ENCODE results near the gene TMEM178B. TPM values are rescaled to one million over a fixed set of nuclear protein-coding genes. Genes with fewer than 3 reads are reported as not detected.

TMEM178B gene
- total RNA-seq, 2 donors from 2014 or later: 0.92 to 0.95 TPM

DNA sequence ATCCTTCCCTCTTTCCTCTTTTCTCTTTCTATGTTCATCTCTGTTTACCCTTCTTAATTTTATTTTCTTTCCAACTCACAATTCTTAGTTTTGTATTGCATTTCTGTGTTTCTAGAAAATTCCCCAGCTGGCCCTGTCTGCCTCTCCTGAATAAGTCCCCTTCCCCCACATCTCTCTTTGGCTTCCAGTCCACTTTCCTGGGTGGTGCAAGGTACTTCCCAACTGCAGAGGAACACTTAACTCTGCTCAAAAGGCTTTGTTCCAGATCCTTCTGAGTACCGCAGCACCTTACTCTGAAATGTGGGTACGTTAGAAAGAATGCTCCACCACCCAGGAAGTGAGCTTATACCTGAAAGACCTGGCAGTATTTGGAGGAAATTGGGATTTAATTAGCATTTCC lies 227.0 kb downstream of the TMEM178B start:
- no peak overlapping the region for H3K4me3 ChIP-seq
- no peaks in the 10 kb centered on the region for H3K27me3 ChIP-seq (replicated peaks; ENCODE audit: insufficient read depth)
- H3K36me3 ChIP-seq: no peaks in the 10 kb centered on the region
- no peak overlapping the region for H3K27ac ChIP-seq
- H3K4me1 ChIP-seq (ENCODE audit: control insufficient read depth in 1 of 2, low read depth in 2 of 2): no peaks in the 10 kb centered on the region
- TF ChIP-seq, protein P1, sequence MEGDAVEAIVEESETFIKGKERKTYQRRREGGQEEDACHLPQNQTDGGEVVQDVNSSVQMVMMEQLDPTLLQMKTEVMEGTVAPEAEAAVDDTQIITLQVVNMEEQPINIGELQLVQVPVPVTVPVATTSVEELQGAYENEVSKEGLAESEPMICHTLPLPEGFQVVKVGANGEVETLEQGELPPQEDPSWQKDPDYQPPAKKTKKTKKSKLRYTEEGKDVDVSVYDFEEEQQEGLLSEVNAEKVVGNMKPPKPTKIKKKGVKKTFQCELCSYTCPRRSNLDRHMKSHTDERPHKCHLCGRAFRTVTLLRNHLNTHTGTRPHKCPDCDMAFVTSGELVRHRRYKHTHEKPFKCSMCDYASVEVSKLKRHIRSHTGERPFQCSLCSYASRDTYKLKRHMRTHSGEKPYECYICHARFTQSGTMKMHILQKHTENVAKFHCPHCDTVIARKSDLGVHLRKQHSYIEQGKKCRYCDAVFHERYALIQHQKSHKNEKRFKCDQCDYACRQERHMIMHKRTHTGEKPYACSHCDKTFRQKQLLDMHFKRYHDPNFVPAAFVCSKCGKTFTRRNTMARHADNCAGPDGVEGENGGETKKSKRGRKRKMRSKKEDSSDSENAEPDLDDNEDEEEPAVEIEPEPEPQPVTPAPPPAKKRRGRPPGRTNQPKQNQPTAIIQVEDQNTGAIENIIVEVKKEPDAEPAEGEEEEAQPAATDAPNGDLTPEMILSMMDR (IDR thresholded peaks at IDR 0.05): no peak
- H3K9me3 ChIP-seq: no peaks in the 10 kb centered on the region
- no peak for DNase-seq (ENCODE audit: low spot score)
- no peak for ATAC-seq (ENCODE audit: insufficient number of reproducible peaks, low FRiP score, low read depth)

DNA sequence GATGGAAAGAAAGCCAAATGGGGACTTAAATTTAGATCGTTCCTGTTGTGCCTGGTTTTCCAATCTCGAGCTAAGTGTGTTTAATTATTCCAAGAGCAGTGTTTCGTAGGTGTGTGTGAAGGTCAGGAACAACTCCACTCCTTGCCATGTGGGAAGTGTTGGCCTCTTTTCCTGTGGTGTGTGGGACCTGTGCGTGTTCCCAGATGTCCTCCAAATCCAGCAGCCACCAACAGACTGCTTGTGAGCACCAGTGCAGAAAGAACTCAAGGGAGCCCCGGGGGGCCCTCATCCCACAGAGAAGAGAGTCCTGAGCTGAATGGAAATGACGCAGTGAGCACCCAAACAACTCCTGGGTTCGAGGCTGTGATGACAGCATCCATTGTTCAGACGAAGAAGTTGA lies 227.7 kb downstream of the TMEM178B start:
- Histone ChIP-seq H3K36me3 (no peaks in the 10 kb centered on the region), H3K4me3 (no peak overlapping the region), H3K4me1 (ENCODE audit: control insufficient read depth in 1 of 2, low read depth in 2 of 2) (no peaks in the 10 kb centered on the region), H3K27ac (no peak overlapping the region), H3K27me3 (replicated peaks; ENCODE audit: insufficient read depth) (no peaks in the 10 kb centered on the region), H3K9me3 (no peaks in the 10 kb centered on the region)
- ATAC-seq (ENCODE audit: insufficient number of reproducible peaks, low FRiP score, low read depth) (no peak), DNase-seq (ENCODE audit: low spot score) (no peak)
- TF ChIP-seq, protein P1 (IDR thresholded peaks at IDR 0.05): no peak

DNA sequence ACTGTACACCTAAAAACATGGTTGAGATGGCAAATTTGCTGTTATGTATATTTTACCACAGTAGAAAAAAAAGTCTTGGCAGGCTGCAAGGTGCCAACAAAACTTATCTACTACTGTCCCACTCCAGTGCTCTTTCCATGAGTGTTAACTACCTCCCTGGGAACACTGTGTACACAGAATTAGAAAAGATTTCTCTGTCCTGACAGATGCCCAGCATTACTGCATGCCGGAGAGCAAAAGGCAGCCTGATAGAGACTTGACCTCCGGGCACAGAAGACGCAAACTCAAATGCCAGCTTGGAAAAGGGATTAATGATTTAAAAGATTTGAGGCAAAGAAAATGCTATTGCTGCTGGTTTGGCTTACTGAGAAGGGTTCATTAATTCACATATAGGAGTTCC lies 228.8 kb downstream of the TMEM178B start:
- ATAC-seq (ENCODE audit: insufficient number of reproducible peaks, low FRiP score, low read depth) (no peak), DNase-seq (ENCODE audit: low spot score) (no peak)
- Histone ChIP-seq H3K4me1 (ENCODE audit: control insufficient read depth in 1 of 2, low read depth in 2 of 2) (no peaks in the 10 kb centered on the region), H3K9me3 (no peaks in the 10 kb centered on the region), H3K4me3 (no peak overlapping the region), H3K27ac (no peak overlapping the region), H3K27me3 (replicated peaks; ENCODE audit: insufficient read depth) (no peaks in the 10 kb centered on the region), H3K36me3 (no peaks in the 10 kb centered on the region)
- TF ChIP-seq, protein P1 (IDR thresholded peaks at IDR 0.05): no peak

DNA sequence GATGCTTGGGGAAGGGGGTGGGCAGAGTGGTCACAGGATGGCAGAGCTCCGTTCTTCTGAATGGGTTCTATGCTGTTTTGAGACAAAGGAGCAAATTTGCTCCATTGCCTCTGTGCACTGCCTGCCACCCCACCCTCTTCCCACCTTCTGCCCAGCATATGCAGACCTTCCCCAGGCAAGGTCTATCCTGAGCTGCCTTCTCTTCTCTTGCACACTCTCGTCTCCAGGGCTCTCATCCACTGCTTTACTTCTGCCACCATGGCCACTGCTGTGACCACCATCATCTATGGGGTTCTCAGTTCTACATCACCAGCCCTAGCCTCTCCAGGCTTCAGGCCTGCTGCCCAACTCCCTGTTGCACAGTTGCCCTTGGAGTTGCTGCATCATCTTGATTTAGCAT lies 230.4 kb downstream of the TMEM178B start:
- TF ChIP-seq, protein P1 (IDR thresholded peaks at IDR 0.05): no peak
- Histone ChIP-seq H3K4me3 (no peak overlapping the region), H3K4me1 (ENCODE audit: control insufficient read depth in 1 of 2, low read depth in 2 of 2) (no peaks in the 10 kb centered on the region), H3K27ac (no peak overlapping the region), H3K36me3 (no peaks in the 10 kb centered on the region), H3K9me3 (no peaks in the 10 kb centered on the region), H3K27me3 (replicated peaks; ENCODE audit: insufficient read depth) (no peaks in the 10 kb centered on the region)
- ATAC-seq (ENCODE audit: insufficient number of reproducible peaks, low FRiP score, low read depth): no peak
- no peak for DNase-seq (ENCODE audit: low spot score)

DNA sequence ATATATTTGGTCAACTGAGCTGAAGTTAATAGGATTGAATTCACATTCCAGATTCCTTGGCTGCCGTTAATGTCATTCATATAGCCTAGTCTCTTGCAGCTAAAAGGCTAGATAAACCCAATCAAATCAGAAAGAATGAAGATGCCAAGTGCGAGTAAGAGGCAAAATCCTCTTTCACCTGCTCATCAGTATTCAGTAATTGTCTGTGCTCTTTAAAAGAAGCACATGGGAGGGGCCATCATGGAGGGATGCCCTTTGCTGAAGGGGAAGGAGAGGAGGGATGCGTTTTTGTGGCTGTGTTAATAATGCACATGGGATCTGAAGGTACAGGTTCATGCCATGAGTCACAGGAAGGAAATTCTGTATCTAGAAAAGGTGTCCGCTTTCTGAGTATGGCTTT lies 232.2 kb downstream of the TMEM178B start:
- Histone ChIP-seq H3K4me3 (no peak overlapping the region), H3K36me3 (no peaks in the 10 kb centered on the region), H3K4me1 (ENCODE audit: control insufficient read depth in 1 of 2, low read depth in 2 of 2) (no peaks in the 10 kb centered on the region), H3K27ac (no peak overlapping the region), H3K9me3 (no peaks in the 10 kb centered on the region), H3K27me3 (replicated peaks; ENCODE audit: insufficient read depth) (no peaks in the 10 kb centered on the region)
- ATAC-seq (ENCODE audit: insufficient number of reproducible peaks, low FRiP score, low read depth): no peak
- DNase-seq (ENCODE audit: low spot score): no peak
- TF ChIP-seq, protein P1 (IDR thresholded peaks at IDR 0.05): no peak
